Myocyte (in vitro differentiated cells): Measurements from ENCODE around the gene HYKK. TPM values are rescaled to one million over a fixed set of nuclear protein-coding genes. Genes with fewer than 3 reads are reported as not detected.

Experiments used
- total RNA-seq: library from RNA; depleted of rRNA; stranded (reverse); fragments of >200 nt; gene quantifications from 2 replicates; pipeline ENCODE4 v1.2.3, GENCODE V29; 2014

Gene HYKK
- total RNA-seq, 1 donor from 2014 or later, result 4.9 TPM

Other genes with a start within 250 kb of the HYKK start
- 9.8 and 11.6 TPM in 2 replicates for gene DNAJA4, start 243.0 kb upstream of the HYKK start, total RNA-seq
- 49.5 and 56.8 TPM in 2 replicates for gene SKIC8, start 208.0 kb upstream of the HYKK start, total RNA-seq
- not detected in 2 replicates for gene CRABP1, start 167.2 kb upstream of the HYKK start, total RNA-seq
- 29.5 and 29.7 TPM in 2 replicates for gene IREB2, start 69.4 kb upstream of the HYKK start, total RNA-seq
- 225 and 254 TPM in 2 replicates for gene PSMA4, start 32.9 kb downstream of the HYKK start, total RNA-seq
- 2.0 and 2.5 TPM in 2 replicates for gene CHRNA5, start 57.9 kb downstream of the HYKK start, total RNA-seq
- gene CHRNA3, start 113.4 kb downstream of the HYKK start, total RNA-seq, result 0.45 TPM in 1 of 2 replicates, not detected in the other
- gene CHRNB4, start 133.6 kb downstream of the HYKK start, total RNA-seq, result not detected in 2 replicates